Vagina (tissue), 2 donors: ENCODE results near the gene PSENEN. TPM values are rescaled to one million over a fixed set of nuclear protein-coding genes. Genes with fewer than 3 reads are reported as not detected.
A peak's percentile ranks its signal among the peaks of the same experiment; 100 is the strongest.

Experiments used
- DNase-seq, 2 donors: peaks; one replicate each; pipeline ENCODE4 v3.0.0-alpha.2; 2017; ENCODE audit errors: extremely low spot score in 2 of 2
- H3K27ac ChIP-seq: fragments of 200-600 bp; sonication (generic); one replicate; pipeline ENCODE4 v1.5.1; 2019
- H3K27me3 ChIP-seq: fragments of 200-600 bp; sonication (generic); one replicate; pipeline ENCODE4 v1.5.1; 2019
- H3K36me3 ChIP-seq, 2 donors: fragments of 200-600 bp; sonication (generic); one replicate each; pipeline ENCODE4 v1.5.1; 2017 to 2019
- H3K4me1 ChIP-seq: fragments of 200-600 bp; sonication (generic); one replicate; pipeline ENCODE4 v1.5.1; 2019
- H3K4me3 ChIP-seq, 2 donors: fragments of 200-600 bp; sonication (generic); 1 replicate in 1 of 2; 2 replicates in 1 of 2; pipeline ENCODE4 v1.5.1; 2016 to 2019
- H3K9me3 ChIP-seq: fragments of 200-600 bp; sonication (generic); one replicate; pipeline ENCODE4 v1.5.1; 2019
- POLR2A ChIP-seq, 2 donors: fragments of 450-650 bp; IDR thresholded peaks; one replicate each; pipeline ENCODE4 v1.6.1; 2017; ENCODE audit warnings: antibody characterized with exemption in 2 of 2, mild to moderate bottlenecking in 2 of 2, moderate library complexity in 2 of 2
- POLR2AphosphoS5 ChIP-seq, 2 donors: sonication (generic); formaldehyde crosslinking; IDR thresholded peaks; one replicate each; pipeline ENCODE4 v1.9.0; 2017; ENCODE audit warnings: antibody characterized with exemption in 2 of 2, mild to moderate bottlenecking in 2 of 2, low read depth in 1 of 2; ENCODE audit not compliant: insufficient read depth in 1 of 2
- intact Hi-C: fragments of 100-400 bp; cut with DNase I; formaldehyde crosslinking; loops from one replicate; pipeline ENCODE4 v1.15.1; 2023
- total RNA-seq: library from RNA; depleted of rRNA; stranded (reverse); fragments of >200 nt; gene quantifications from one replicate; pipeline ENCODE4 v1.2.3, GENCODE V29; 2016
- TF ChIP-seq, protein P1 (sequence below), 3 experiments: fragments of 450-650 bp in 2 of 3; fragments of 200-600 bp in 1 of 3; sonication (generic) in 1 of 3; IDR thresholded peaks; one replicate each; pipeline ENCODE4 v1.5.1; 2017 to 2019; ENCODE audit warnings: antibody characterized with exemption in 3 of 3, mild to moderate bottlenecking in 2 of 3, moderate library complexity in 2 of 3

PSENEN gene
- total RNA-seq, 1 donor from 2014 or later, result 28.2 TPM

DNA sequence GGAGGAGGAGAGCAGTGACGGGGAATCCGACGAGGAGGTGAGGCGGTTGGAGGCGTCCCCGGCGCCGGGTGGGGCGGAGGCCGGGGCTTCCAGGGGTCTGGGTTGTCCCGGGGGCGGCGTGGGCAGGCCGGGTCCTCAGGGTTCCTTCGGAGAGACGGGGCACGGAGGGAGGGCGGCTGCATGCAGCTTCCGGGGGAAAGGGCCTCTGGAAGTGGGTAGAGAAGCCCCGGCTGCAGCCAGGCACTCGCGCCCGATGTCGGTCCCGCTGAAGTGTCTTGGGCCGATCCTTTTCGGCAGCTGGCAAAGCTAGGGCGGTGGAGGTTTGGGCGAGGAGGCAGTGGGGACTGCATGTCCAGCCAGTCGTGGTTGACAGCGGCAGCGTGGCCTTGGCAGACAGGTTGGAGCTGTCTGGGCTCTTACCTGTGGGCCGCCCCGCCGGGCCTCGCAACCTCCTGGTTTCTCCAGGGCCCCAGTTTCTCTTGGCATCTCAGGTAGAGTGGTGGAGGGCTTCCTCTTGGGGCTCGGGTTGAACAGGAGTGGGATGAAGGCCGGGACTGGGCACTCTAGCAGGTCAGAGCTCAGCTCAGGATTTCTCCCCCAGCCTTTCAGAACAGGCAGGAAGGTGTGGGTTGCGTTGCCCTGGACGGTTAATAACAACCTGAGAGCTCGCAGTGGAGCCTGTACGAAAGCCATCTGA is 27.0 kb upstream of the PSENEN start:
- Histone ChIP-seq H3K27me3 (no peaks in the 10 kb centered on the region), H3K4me1 (peaks cover 30% of the 10 kb centered on the region), H3K9me3 (no peaks in the 10 kb centered on the region), H3K36me3 (peaks cover 0 to 35% of the 10 kb centered on the region in 2 donors), H3K27ac (peak overlapping the region; percentile 82), H3K4me3 (peak overlapping the region; percentile 67 to 86)
- intact Hi-C loops, result loop anchor here (5.0 to 10.0 kb wide), 2 partner anchors 171 to 216 kb away; partner anchors contain the start of genes LRFN3 and TMEM147
- no peak for TF ChIP-seq POLR2A (IDR thresholded peaks at IDR 0.05)
- peak in 1 of 2 donors; percentile 29 for TF ChIP-seq POLR2AphosphoS5 (IDR thresholded peaks at IDR 0.05; ENCODE audit: insufficient read depth in 1 of 2, low read depth in 1 of 2)
- DNase-seq, result no peak

DNA sequence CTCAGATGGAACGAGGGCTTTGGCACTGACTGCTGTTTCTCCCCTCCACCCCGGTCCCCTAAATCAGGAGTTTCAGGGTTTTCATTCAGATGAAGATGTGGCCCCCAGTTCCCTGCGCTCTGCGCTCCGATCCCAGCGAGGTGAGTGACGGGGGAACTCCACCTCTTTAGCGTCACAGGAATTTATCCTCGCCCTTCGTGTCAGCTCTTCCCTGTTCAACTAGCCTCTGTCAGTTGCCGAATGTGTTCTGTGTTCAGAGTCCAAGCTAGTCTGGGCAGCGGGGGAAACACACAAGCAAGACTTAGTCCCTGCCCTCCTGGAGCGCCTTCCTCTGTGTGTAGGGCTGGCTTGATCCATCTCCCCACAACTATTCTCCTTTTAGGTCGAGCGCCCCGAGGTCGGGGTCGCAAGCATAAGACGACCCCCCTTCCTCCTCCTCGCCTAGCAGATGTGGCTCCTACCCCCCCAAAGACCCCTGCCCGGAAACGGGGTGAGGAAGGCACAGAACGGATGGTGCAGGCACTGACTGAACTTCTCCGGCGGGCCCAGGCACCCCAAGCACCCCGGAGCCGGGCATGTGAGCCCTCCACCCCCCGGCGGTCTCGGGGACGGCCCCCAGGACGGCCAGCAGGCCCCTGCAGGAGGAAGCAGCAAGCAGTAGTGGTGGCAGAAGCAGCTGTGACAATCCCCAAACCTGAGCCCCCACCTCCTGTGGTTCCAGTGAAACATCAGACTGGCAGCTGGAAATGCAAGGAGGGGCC is 25.9 kb upstream of the PSENEN start:
- TF ChIP-seq, protein P1, sequence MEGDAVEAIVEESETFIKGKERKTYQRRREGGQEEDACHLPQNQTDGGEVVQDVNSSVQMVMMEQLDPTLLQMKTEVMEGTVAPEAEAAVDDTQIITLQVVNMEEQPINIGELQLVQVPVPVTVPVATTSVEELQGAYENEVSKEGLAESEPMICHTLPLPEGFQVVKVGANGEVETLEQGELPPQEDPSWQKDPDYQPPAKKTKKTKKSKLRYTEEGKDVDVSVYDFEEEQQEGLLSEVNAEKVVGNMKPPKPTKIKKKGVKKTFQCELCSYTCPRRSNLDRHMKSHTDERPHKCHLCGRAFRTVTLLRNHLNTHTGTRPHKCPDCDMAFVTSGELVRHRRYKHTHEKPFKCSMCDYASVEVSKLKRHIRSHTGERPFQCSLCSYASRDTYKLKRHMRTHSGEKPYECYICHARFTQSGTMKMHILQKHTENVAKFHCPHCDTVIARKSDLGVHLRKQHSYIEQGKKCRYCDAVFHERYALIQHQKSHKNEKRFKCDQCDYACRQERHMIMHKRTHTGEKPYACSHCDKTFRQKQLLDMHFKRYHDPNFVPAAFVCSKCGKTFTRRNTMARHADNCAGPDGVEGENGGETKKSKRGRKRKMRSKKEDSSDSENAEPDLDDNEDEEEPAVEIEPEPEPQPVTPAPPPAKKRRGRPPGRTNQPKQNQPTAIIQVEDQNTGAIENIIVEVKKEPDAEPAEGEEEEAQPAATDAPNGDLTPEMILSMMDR (IDR thresholded peaks at IDR 0.05), result no peak
- TF ChIP-seq POLR2A (IDR thresholded peaks at IDR 0.05) (no peak), POLR2AphosphoS5 (IDR thresholded peaks at IDR 0.05; ENCODE audit: insufficient read depth in 1 of 2, low read depth in 1 of 2) (no peak)
- Histone ChIP-seq H3K27me3 (no peaks in the 10 kb centered on the region), H3K9me3 (no peaks in the 10 kb centered on the region), H3K27ac (no peak overlapping the region), H3K36me3 (peaks cover 3 to 46% of the 10 kb centered on the region in 2 donors), H3K4me1 (peaks cover 30% of the 10 kb centered on the region), H3K4me3 (peak overlapping the region in 1 of 2 donors; percentile 67)
- intact Hi-C loops, result loop anchor here (5.0 to 10.0 kb wide), 2 partner anchors 172 to 215 kb away; partner anchors contain the start of genes LRFN3 and TMEM147
- DNase-seq, result no peak

DNA sequence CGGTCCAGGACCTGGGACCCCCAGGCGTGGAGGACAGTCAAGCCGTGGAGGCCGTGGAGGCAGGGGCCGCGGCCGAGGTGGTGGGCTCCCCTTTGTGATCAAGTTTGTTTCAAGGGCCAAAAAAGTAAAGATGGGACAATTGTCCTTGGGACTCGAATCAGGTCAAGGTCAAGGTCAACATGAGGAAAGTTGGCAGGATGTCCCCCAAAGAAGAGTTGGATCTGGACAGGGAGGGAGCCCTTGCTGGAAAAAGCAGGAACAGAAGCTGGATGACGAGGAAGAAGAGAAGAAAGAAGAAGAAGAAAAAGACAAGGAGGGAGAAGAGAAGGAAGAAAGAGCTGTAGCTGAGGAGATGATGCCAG is 25.3 kb upstream of the PSENEN start:
- Histone ChIP-seq H3K36me3 (peaks cover 3 to 51% of the 10 kb centered on the region in 2 donors), H3K4me1 (peaks cover 29% of the 10 kb centered on the region), H3K27ac (no peak overlapping the region), H3K27me3 (no peaks in the 10 kb centered on the region), H3K4me3 (no peak overlapping the region), H3K9me3 (no peaks in the 10 kb centered on the region)
- DNase-seq, result no peak
- TF ChIP-seq, protein P1 (IDR thresholded peaks at IDR 0.05), result no peak
- TF ChIP-seq POLR2AphosphoS5 (IDR thresholded peaks at IDR 0.05; ENCODE audit: insufficient read depth in 1 of 2, low read depth in 1 of 2), result no peak
- no peak for TF ChIP-seq POLR2A (IDR thresholded peaks at IDR 0.05)
- intact Hi-C loops, result no loop called here

DNA sequence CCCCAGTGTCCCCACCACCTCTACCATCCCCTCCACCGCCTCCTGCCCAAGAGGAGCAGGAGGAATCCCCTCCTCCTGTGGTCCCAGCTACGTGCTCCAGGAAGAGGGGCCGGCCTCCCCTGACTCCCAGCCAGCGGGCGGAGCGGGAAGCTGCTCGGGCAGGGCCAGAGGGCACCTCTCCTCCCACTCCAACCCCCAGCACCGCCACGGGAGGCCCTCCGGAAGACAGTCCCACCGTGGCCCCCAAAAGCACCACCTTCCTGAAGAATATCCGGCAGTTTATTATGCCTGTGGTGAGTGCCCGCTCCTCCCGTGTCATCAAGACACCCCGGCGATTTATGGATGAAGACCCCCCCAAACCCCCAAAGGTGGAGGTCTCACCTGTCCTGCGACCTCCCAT is 24.8 kb upstream of the PSENEN start:
- intact Hi-C loops, result no loop called here
- Histone ChIP-seq H3K4me1 (peaks cover 24% of the 10 kb centered on the region), H3K4me3 (no peak overlapping the region), H3K27me3 (no peaks in the 10 kb centered on the region), H3K36me3 (peaks cover 3 to 56% of the 10 kb centered on the region in 2 donors), H3K9me3 (no peaks in the 10 kb centered on the region), H3K27ac (no peak overlapping the region)
- TF ChIP-seq, protein P1 (IDR thresholded peaks at IDR 0.05), result no peak
- DNase-seq, result no peak

DNA sequence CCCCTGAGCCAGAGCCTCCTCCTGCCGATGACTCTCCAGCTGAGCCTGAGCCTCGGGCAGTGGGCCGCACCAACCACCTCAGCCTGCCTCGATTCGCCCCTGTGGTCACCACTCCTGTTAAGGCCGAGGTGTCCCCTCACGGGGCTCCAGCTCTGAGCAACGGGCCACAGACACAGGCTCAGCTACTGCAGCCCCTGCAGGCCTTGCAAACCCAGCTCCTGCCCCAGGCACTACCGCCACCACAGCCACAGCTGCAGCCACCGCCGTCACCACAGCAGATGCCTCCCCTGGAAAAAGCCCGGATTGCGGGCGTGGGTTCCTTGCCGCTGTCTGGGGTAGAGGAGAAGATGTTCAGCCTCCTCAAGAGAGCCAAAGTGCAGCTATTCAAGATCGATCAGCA is 24.1 kb upstream of the PSENEN start:
- Histone ChIP-seq H3K9me3 (no peaks in the 10 kb centered on the region), H3K27ac (no peak overlapping the region), H3K36me3 (peaks cover 3 to 64% of the 10 kb centered on the region in 2 donors), H3K4me3 (no peak overlapping the region), H3K27me3 (no peaks in the 10 kb centered on the region), H3K4me1 (peaks cover 17% of the 10 kb centered on the region)
- TF ChIP-seq POLR2A (IDR thresholded peaks at IDR 0.05), result no peak
- TF ChIP-seq, protein P1 (IDR thresholded peaks at IDR 0.05), result no peak
- TF ChIP-seq POLR2AphosphoS5 (IDR thresholded peaks at IDR 0.05; ENCODE audit: insufficient read depth in 1 of 2, low read depth in 1 of 2), result no peak
- intact Hi-C loops, result no loop called here
- DNase-seq, result no peak
